HEK293 (cell line): ENCODE results near the gene SYCP2.
"Not testable (repeated sequence)": the region's sequence is repeated elsewhere in the genome, so short reads cannot be mapped to it uniquely, and the experiment has no call there.

Source experiments
- CTCF ChIA-PET: fragments of 350-600 bp; formaldehyde crosslinking; extraction: SDS; loops from one replicate; lab custom pipeline; 2021; ENCODE audit warnings: antibody characterized with exemption; lab: Yijun Ruan, JAX
- POLR2A ChIA-PET: fragments of 300-600 bp; formaldehyde crosslinking; extraction: SDS; loops from one replicate; lab custom pipeline; 2020; ENCODE audit warnings: antibody characterized with exemption, inconsistent platforms; lab: Yijun Ruan, JAX
- H3K27ac ChIP-seq: fragments of 200-500 bp; sonication (Bioruptor generic); 2 replicates; pipeline ENCODE4 v1.5.1; 2014; ENCODE audit warnings: low read depth, low read length, control low read depth, inconsistent platforms; ENCODE audit errors: extremely low read depth
- H3K36me3 ChIP-seq, 2 experiments: fragments of 200-500 bp in 1 of 2; sonication (Bioruptor generic) in 1 of 2; 1 replicate in 1 of 2; 2 replicates in 1 of 2; pipeline ENCODE4 v1.5.1; 2014 to 2017; ENCODE audit warnings: inconsistent platforms in 2 of 2, low read length in 2 of 2; ENCODE audit not compliant: control insufficient read depth in 2 of 2, insufficient read depth in 1 of 2
- H3K4me1 ChIP-seq: fragments of 200-500 bp; sonication (Bioruptor generic); 2 replicates; pipeline ENCODE4 v1.5.1; 2014; ENCODE audit warnings: mild to moderate bottlenecking, low read length, inconsistent platforms; ENCODE audit not compliant: control insufficient read depth, insufficient read depth
- H3K4me3 ChIP-seq: 2 replicates; pipeline ENCODE4 v1.5.1; 2011; ENCODE audit warnings: low read depth, mild to moderate bottlenecking, control low read depth, low read length, moderate library complexity
- H3K9me3 ChIP-seq: fragments of 200-500 bp; sonication (Bioruptor generic); 2 replicates; pipeline ENCODE4 v1.5.1; 2014; ENCODE audit warnings: low read depth, low read length, inconsistent platforms; ENCODE audit not compliant: control insufficient read depth, insufficient read depth
- FEZF1 ChIP-seq: fragments of 450-650 bp; formaldehyde crosslinking; IDR thresholded peaks from 2 replicates; pipeline ENCODE4 v1.5.1; 2016; ENCODE audit warnings: missing biosample characterization, missing genetic modification characterization
- OVOL3 ChIP-seq: fragments of 450-650 bp; formaldehyde crosslinking; IDR thresholded peaks from 2 replicates; pipeline ENCODE4 v1.5.1; 2016; ENCODE audit warnings: missing biosample characterization, missing genetic modification characterization
- PRDM6 ChIP-seq: fragments of 450-650 bp; formaldehyde crosslinking; IDR thresholded peaks from 2 replicates; pipeline ENCODE4 v1.5.1; 2017; ENCODE audit warnings: missing biosample characterization, missing genetic modification characterization
- SALL2 ChIP-seq: fragments of 450-650 bp; formaldehyde crosslinking; IDR thresholded peaks from 2 replicates; pipeline ENCODE4 v1.5.0; 2017; ENCODE audit warnings: missing biosample characterization, mild to moderate bottlenecking, missing genetic modification characterization, borderline replicate concordance
- TCF7L2 ChIP-seq: IDR thresholded peaks from 2 replicates; pipeline ENCODE4 v1.6.1; 2011; ENCODE audit warnings: low read depth, mild to moderate bottlenecking, inconsistent platforms, low read length, moderate library complexity, borderline replicate concordance
- ZBTB20 ChIP-seq: fragments of 450-650 bp; formaldehyde crosslinking; IDR thresholded peaks from 2 replicates; pipeline ENCODE4 v1.5.1; 2016; ENCODE audit warnings: missing biosample characterization, missing genetic modification characterization
- ZNF148 ChIP-seq: fragments of 450-650 bp; formaldehyde crosslinking; IDR thresholded peaks from 2 replicates; pipeline ENCODE4 v1.5.0; 2017; ENCODE audit warnings: missing biosample characterization, missing genetic modification characterization, borderline replicate concordance
- ZNF24 ChIP-seq: fragments of 450-650 bp; formaldehyde crosslinking; IDR thresholded peaks from 2 replicates; pipeline ENCODE4 v1.5.1; 2016; ENCODE audit warnings: missing biosample characterization, missing genetic modification characterization
- ZNF37A ChIP-seq: fragments of 450-650 bp; IDR thresholded peaks from 2 replicates; pipeline ENCODE4 v1.5.1; 2018; ENCODE audit warnings: missing biosample characterization, missing genetic modification characterization
- ZNF391 ChIP-seq: fragments of 450-650 bp; formaldehyde crosslinking; IDR thresholded peaks from 2 replicates; pipeline ENCODE4 v1.5.1; 2016; ENCODE audit warnings: low read depth, missing biosample characterization, missing genetic modification characterization, borderline replicate concordance
- ZNF549 ChIP-seq: fragments of 450-650 bp; IDR thresholded peaks from 2 replicates; pipeline ENCODE4 v1.5.1; 2018; ENCODE audit warnings: missing biosample characterization, missing genetic modification characterization, mild to moderate bottlenecking, inconsistent platforms, moderate library complexity
- ZNF558 ChIP-seq: fragments of 450-650 bp; formaldehyde crosslinking; IDR thresholded peaks from 2 replicates; pipeline ENCODE4 v1.5.1; 2016; ENCODE audit warnings: missing biosample characterization, missing genetic modification characterization
- ZNF561 ChIP-seq: fragments of 450-650 bp; IDR thresholded peaks from 2 replicates; pipeline ENCODE4 v1.5.1; 2018; ENCODE audit warnings: missing biosample characterization, missing genetic modification characterization, borderline replicate concordance
- ZNF585B ChIP-seq: fragments of 450-650 bp; formaldehyde crosslinking; IDR thresholded peaks from 2 replicates; pipeline ENCODE4 v1.5.1; 2016; ENCODE audit warnings: missing biosample characterization, missing genetic modification characterization
- ZNF610 ChIP-seq: fragments of 450-650 bp; formaldehyde crosslinking; IDR thresholded peaks from 2 replicates; pipeline ENCODE4 v1.5.1; 2016; ENCODE audit warnings: missing biosample characterization, missing genetic modification characterization, borderline replicate concordance
- ZNF654 ChIP-seq: fragments of 450-650 bp; formaldehyde crosslinking; IDR thresholded peaks from 2 replicates; pipeline ENCODE4 v1.5.1; 2016; ENCODE audit warnings: low read depth, missing biosample characterization, missing genetic modification characterization
- ZNF776 ChIP-seq: fragments of 450-650 bp; formaldehyde crosslinking; IDR thresholded peaks from 2 replicates; pipeline ENCODE4 v1.5.0; 2017; ENCODE audit warnings: missing biosample characterization, missing genetic modification characterization, borderline replicate concordance
- ZSCAN30 ChIP-seq: fragments of 450-650 bp; IDR thresholded peaks from 2 replicates; pipeline ENCODE4 v1.5.1; 2018; ENCODE audit warnings: missing biosample characterization, mild to moderate bottlenecking, missing genetic modification characterization, moderate library complexity
- TF ChIP-seq, protein P1 (sequence below): fragments of 450-650 bp; formaldehyde crosslinking; IDR thresholded peaks from 2 replicates; pipeline ENCODE4 v1.5.1; 2016; ENCODE audit warnings: missing biosample characterization, missing genetic modification characterization, low read depth

The SYCP2 gene

GRCh38 chr20:59958123-59958522 is 24.7 kb upstream of the SYCP2 start, which contains the start of gene CDH26:
CDH26 (plus strand) TSS chr20:59958423; CDS start chr20:59958727, 304 bp downstream.
- CTCF ChIA-PET = interaction anchor here (0.7 to 1.0 kb wide), 3 partner anchors 253 to 1826 kb away, joined by 3 to 4 read pairs (median 3); no protein-coding TSS in a partner anchor
- H3K4me1 ChIP-seq = peaks cover 3% of the 10 kb centered on the region; the same call in 1 of the 2 replicates
- no peaks in the 10 kb centered on the region for H3K9me3 ChIP-seq
- TF ChIP-seq ZSCAN30 (tag by site-specific recombination) (no peak), ZNF610 (tag by site-specific recombination) (no peak)
- no peak within 1 kb of the TSS for H3K4me3 ChIP-seq
- H3K27ac ChIP-seq = no peak within 1 kb of the TSS
- POLR2A ChIA-PET = interaction anchor here (0.7 kb wide), 1 partner anchor 18 kb away, joined by 3 read pairs; the partner anchor contains the start of genes FAM217B and PPP1R3D
- H3K36me3 ChIP-seq = no peaks in the 10 kb centered on the region

GRCh38 chr20:59957568-59957967 is 24.1 kb upstream of the SYCP2 start:
- H3K4me3 ChIP-seq, H3K4me1 ChIP-seq, H3K27ac ChIP-seq, H3K36me3 ChIP-seq, POLR2A ChIA-PET, H3K9me3 ChIP-seq: not testable (repeated sequence)
- 0 out of 2 replicates have a peak, but pooled peaks have one; percentile 15 for TF ChIP-seq PRDM6 (tag by site-specific recombination)
- peak; percentile 40; the same call in 1 of the 2 replicates for TF ChIP-seq FEZF1 (tag by site-specific recombination)
- CTCF ChIA-PET = interaction anchor here (0.7 to 0.9 kb wide), 2 partner anchors 357 to 1827 kb away, joined by 3 read pairs; no protein-coding TSS in a partner anchor

DNA sequence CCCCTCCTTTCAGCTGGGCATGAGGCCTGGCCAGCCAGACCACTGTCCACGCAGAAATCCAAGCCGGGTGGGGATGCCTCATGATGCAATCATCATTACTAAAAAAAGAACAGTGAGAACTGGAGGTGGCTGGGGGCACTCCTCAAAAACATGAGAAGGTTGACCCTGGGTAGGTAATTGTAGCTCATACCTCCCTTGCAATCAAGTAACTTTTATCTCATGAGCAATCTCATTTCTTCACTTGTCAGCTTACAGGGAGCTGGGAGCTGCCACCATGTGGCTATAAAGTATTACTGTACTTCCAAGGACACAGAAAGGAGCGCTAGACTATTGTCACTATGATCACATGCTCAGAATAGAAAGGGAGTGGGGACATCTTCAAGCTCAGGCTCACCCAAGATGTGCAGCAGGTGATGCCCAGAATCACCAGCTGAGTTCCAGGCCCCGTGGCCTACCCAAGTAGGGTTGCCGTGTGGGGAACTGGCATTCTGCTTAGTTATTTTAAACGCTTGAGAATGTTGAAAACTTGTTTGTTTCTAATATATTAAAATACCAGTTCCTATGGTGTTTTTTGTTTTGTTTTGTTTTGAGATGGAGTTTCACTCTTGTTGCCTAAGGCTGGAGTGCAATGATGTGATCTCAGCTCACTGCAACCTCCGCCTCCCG is 21.8 kb upstream of the SYCP2 start:
- ChIA-PET POLR2A (interaction anchor here (1.1 kb wide), 2 partner anchors 14 to 16 kb away, joined by 3 to 4 read pairs; partner anchors contain the start of gene FAM217B), CTCF (interaction anchor here (0.5 to 3.0 kb wide), 13 partner anchors 9 to 1924 kb away, joined by 3 to 12 read pairs (median 3); no protein-coding TSS in a partner anchor)

DNA sequence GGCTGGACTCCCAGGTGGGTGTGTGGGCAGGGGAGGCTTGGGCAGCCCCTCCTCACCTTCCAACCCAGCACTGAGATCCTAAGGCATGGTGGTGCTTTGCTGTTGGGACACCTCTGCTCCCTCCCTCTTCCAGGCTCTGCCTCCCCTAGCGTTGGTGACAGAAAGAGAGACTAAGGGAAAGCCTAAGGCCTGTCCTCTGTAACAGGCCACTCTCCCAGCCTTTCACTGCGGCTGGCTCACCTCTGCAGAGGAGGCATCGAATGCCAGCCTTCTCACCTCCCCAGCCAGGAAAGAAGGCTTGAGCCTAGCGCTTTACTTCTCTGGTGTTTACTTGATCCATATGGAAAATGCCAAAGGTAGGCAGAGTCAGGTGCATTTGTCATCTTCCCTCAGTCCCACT is 21.3 kb upstream of the SYCP2 start:
- no peak for TF ChIP-seq ZBTB20
- no peak for TF ChIP-seq ZNF391 (tag by site-specific recombination)
- no peak for TF ChIP-seq ZNF585B (tag by site-specific recombination)
- TF ChIP-seq ZNF37A (tag by site-specific recombination) = no peak
- no peak for TF ChIP-seq SALL2
- no peak for TF ChIP-seq ZNF561
- no peak for TF ChIP-seq ZNF549 (tag by site-specific recombination)
- TF ChIP-seq, protein P1, sequence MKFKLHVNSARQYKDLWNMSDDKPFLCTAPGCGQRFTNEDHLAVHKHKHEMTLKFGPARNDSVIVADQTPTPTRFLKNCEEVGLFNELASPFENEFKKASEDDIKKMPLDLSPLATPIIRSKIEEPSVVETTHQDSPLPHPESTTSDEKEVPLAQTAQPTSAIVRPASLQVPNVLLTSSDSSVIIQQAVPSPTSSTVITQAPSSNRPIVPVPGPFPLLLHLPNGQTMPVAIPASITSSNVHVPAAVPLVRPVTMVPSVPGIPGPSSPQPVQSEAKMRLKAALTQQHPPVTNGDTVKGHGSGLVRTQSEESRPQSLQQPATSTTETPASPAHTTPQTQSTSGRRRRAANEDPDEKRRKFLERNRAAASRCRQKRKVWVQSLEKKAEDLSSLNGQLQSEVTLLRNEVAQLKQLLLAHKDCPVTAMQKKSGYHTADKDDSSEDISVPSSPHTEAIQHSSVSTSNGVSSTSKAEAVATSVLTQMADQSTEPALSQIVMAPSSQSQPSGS (tag by site-specific recombination) = no peak
- TF ChIP-seq ZNF148 = no peak
- no peak for TF ChIP-seq OVOL3 (tag by site-specific recombination)
- no peak for TF ChIP-seq ZNF558
- no peak for TF ChIP-seq ZNF24 (tag by site-specific recombination)
- no peaks in the 10 kb centered on the region for H3K9me3 ChIP-seq
- POLR2A ChIA-PET = interaction anchor here (1.1 kb wide), 2 partner anchors 14 to 15 kb away, joined by 3 to 4 read pairs; partner anchors contain the start of gene FAM217B

More for the DNA sequence above, 21.8 kb upstream of the SYCP2 start:
- Histone ChIP-seq H3K36me3 (no peaks in the 10 kb centered on the region; a peak in 1 of 3 replicates), H3K9me3 (no peaks in the 10 kb centered on the region), H3K27ac (no peak overlapping the region), H3K4me3 (no peak overlapping the region), H3K4me1 (peaks cover 3% of the 10 kb centered on the region; the same call in 1 of the 2 replicates)
- TF ChIP-seq TCF7L2 (no peak), ZNF654 (tag by site-specific recombination) (peak; percentile 31), ZNF776 (tag by site-specific recombination) (no peak)

More for the DNA sequence above, 21.3 kb upstream of the SYCP2 start:
- CTCF ChIA-PET = interaction anchor here (0.5 to 3.0 kb wide), 11 partner anchors 9 to 1925 kb away, joined by 3 to 12 read pairs (median 4); no protein-coding TSS in a partner anchor
- Histone ChIP-seq H3K27ac (no peak overlapping the region), H3K4me3 (no peak overlapping the region), H3K36me3 (no peaks in the 10 kb centered on the region; a peak in 1 of 3 replicates), H3K4me1 (peaks cover 3% of the 10 kb centered on the region; the same call in 1 of the 2 replicates)
